Fibroblast of lung (primary cell): ENCODE data around the gene TSHZ3. TPM values are rescaled to one million over a fixed set of nuclear protein-coding genes. Genes with fewer than 3 reads are reported as not detected.

Source experiments
- DNase-seq, 2 donors: peaks; one replicate each; pipeline versions ENCODE4 v3.0.0 to v3.0.0-alpha.2; 2010; ENCODE audit warnings: low read depth in 2 of 2
- H2AFZ ChIP-seq: 2 replicates; pipeline ENCODE4 v1.5.1; 2012; ENCODE audit warnings: low read length, control low read depth, inconsistent platforms
- H3K27ac ChIP-seq: 2 replicates; pipeline ENCODE4 v1.5.1; 2011; ENCODE audit warnings: low read length, control low read depth; ENCODE audit not compliant: insufficient read depth
- H3K27me3 ChIP-seq: 2 replicates; pipeline ENCODE4 v1.5.1; 2011; ENCODE audit warnings: mild to moderate bottlenecking, low read length; ENCODE audit not compliant: control insufficient read depth, insufficient read depth
- H3K36me3 ChIP-seq: 2 replicates; pipeline ENCODE4 v1.5.1; 2011; ENCODE audit warnings: low read length; ENCODE audit not compliant: control insufficient read depth, insufficient read depth
- H3K4me1 ChIP-seq: 2 replicates; pipeline ENCODE4 v1.5.1; 2011; ENCODE audit warnings: low read length; ENCODE audit not compliant: control insufficient read depth, insufficient read depth; ENCODE audit errors: extremely low read depth
- H3K4me2 ChIP-seq: 2 replicates; pipeline ENCODE4 v1.5.1; 2011; ENCODE audit warnings: low read length, control low read depth; ENCODE audit not compliant: insufficient read depth; ENCODE audit errors: extremely low read depth
- H3K4me3 ChIP-seq, 4 experiments: fragments of 200-600 bp in 1 of 4; sonication (generic) in 1 of 4; replicated peaks in 1 of 4; 2 replicates each; pipeline ENCODE4 v1.5.1; 2011 to 2016; ENCODE audit warnings: low read length in 4 of 4, low read depth in 3 of 4, mild to moderate bottlenecking in 3 of 4, control low read depth in 2 of 4, inconsistent platforms in 1 of 4, mixed read lengths in 1 of 4; ENCODE audit not compliant: insufficient read depth in 1 of 4; ENCODE audit errors: control extremely low read depth in 1 of 4
- H3K79me2 ChIP-seq: 2 replicates; pipeline ENCODE4 v1.5.1; 2012; ENCODE audit warnings: mild to moderate bottlenecking, low read length, inconsistent platforms; ENCODE audit not compliant: control insufficient read depth, insufficient read depth
- H3K9ac ChIP-seq: 2 replicates; pipeline ENCODE4 v1.5.1; 2011; ENCODE audit warnings: mild to moderate bottlenecking, low read length, control low read depth; ENCODE audit not compliant: insufficient read depth
- H3K9me3 ChIP-seq: 2 replicates; pipeline ENCODE4 v1.5.1; 2012; ENCODE audit warnings: low read depth, low read length; ENCODE audit not compliant: control insufficient read depth, insufficient read depth
- H4K20me1 ChIP-seq: 2 replicates; pipeline ENCODE4 v1.5.1; 2011; ENCODE audit warnings: low read length; ENCODE audit not compliant: control insufficient read depth, insufficient read depth; ENCODE audit errors: extremely low read depth
- CTCF ChIP-seq, 2 donors: IDR thresholded peaks in 1 of 2; conservative IDR thresholded peaks in 1 of 2; 1 replicate in 1 of 2; 2 replicates in 1 of 2; pipeline ENCODE4 v1.5.1; 2011 to 2012; ENCODE audit warnings: low read length in 2 of 2, control low read depth in 1 of 2, inconsistent platforms in 1 of 2, low read depth in 1 of 2, mild to moderate bottlenecking in 1 of 2
- EZH2 ChIP-seq: IDR thresholded peaks from 2 replicates; pipeline ENCODE4 v1.5.1; 2012; ENCODE audit warnings: low read length, control low read depth, mild to moderate bottlenecking; ENCODE audit errors: missing control alignments
- polyA plus RNA-seq, 2 donors: library from polyadenylated mRNA; depleted of rRNA in 1 of 2; stranded (reverse) in 1 of 2; unstranded in 1 of 2; fragments of >200 nt; gene quantifications; 2 replicates each; pipeline ENCODE4 v1.2.1, GENCODE V29; 2011 to 2012; ENCODE audit warnings: missing spikeins in 1 of 2
- total RNA-seq: library from RNA; depleted of rRNA; stranded (reverse); fragments of >200 nt; gene quantifications from 2 replicates; pipeline ENCODE4 v1.2.1, GENCODE V29; 2014

The TSHZ3 gene
- total and polyA plus RNA-seq, 2 donors (not counting 1 experiment from before 2014, with no cell fraction given), result 7.0 to 17.3 TPM

- Histone ChIP-seq H4K20me1 (no peaks in the 10 kb centered on the region), H3K4me2 (peak overlapping the region; percentile 30)
- DNase-seq, result peak; percentile 57 to 82
These were observed 32.9 kb downstream of the TSHZ3 start for GRCh38 chr19:31316201-31316951.

GRCh38 chr19:31315652-31316051, 33.6 kb downstream of the TSHZ3 start:
- Histone ChIP-seq H3K27ac (no peak overlapping the region), H3K4me3 (no peak overlapping the region), H3K27me3 (no peaks in the 10 kb centered on the region), H3K4me1 (no peaks in the 10 kb centered on the region), H3K79me2 (peaks cover 55% of the 10 kb centered on the region), H3K4me2 (no peak overlapping the region), H4K20me1 (no peaks in the 10 kb centered on the region), H3K9ac (no peak overlapping the region), H2AFZ (no peak overlapping the region), H3K36me3 (peaks cover 2% of the 10 kb centered on the region), H3K9me3 (no peaks in the 10 kb centered on the region)
- no peak for TF ChIP-seq EZH2
- no peak for DNase-seq

More at GRCh38 chr19:31316201-31316951, 32.9 kb downstream of the TSHZ3 start:
- Histone ChIP-seq H3K27ac (peak overlapping the region; percentile 26), H3K4me1 (no peaks in the 10 kb centered on the region), H3K79me2 (peaks cover 59% of the 10 kb centered on the region), H3K36me3 (peaks cover 3% of the 10 kb centered on the region), H3K27me3 (no peaks in the 10 kb centered on the region), H3K9me3 (no peaks in the 10 kb centered on the region), H2AFZ (no peak overlapping the region), H3K4me3 (peak overlapping the region in 2 of 4 experiments; percentile 2 to 8), H3K9ac (no peak overlapping the region)
- TF ChIP-seq EZH2 (no peak), CTCF (conservative IDR thresholded peaks at IDR 0.05 in 1 of 2, IDR thresholded peaks at IDR 0.05 in 1 of 2; ENCODE audit: low read depth in 1 of 2, low read length in 2 of 2) (no peak)

GRCh38 chr19:31314849-31315629, 34.2 kb downstream of the TSHZ3 start:
- no peaks in the 10 kb centered on the region for H3K9me3 ChIP-seq
- no peaks in the 10 kb centered on the region for H3K36me3 ChIP-seq
- H2AFZ ChIP-seq, result no peak overlapping the region
- no peaks in the 10 kb centered on the region for H3K27me3 ChIP-seq
- peaks cover 55% of the 10 kb centered on the region for H3K79me2 ChIP-seq
- TF ChIP-seq CTCF (conservative IDR thresholded peaks at IDR 0.05 in 1 of 2, IDR thresholded peaks at IDR 0.05 in 1 of 2; ENCODE audit: low read depth in 1 of 2, low read length in 2 of 2) (peak in 1 of 2 donors; percentile 43), EZH2 (no peak)
- no peak overlapping the region for H3K9ac ChIP-seq
- H3K27ac ChIP-seq, result no peak overlapping the region
- no peaks in the 10 kb centered on the region for H3K4me1 ChIP-seq
- H3K4me3 ChIP-seq, result no peak overlapping the region
- H3K4me2 ChIP-seq, result no peak overlapping the region
- no peak for DNase-seq
- H4K20me1 ChIP-seq, result no peaks in the 10 kb centered on the region
